Panc1 (cell line): Measurements from ENCODE around the gene KRAS. TPM values are rescaled to one million over a fixed set of nuclear protein-coding genes. Genes with fewer than 3 reads are reported as not detected.

Source experiments
- ATAC-seq: fragments of 200-7000 bp; cut with Tn5 transposase; 2 replicates; pipeline ENCODE4 v1.9.1; 2020; ENCODE audit warnings: mild to moderate bottlenecking, moderate library complexity
- Bru-seq: library from RNA; stranded (reverse); fragments of 400-500 nt; gene quantifications from one replicate; lab custom pipeline; 2021; lab: Mats Ljungman, UMichigan
- BruChase-seq, 2 experiments: library from RNA; stranded (reverse); fragments of 400-500 nt; gene quantifications; one replicate each; lab custom pipeline; 2021; lab: Mats Ljungman, UMichigan
- BruUV-seq: library from RNA; stranded (reverse); fragments of 400-500 nt; replicated peaks from 2 replicates; lab custom pipeline; 2021; lab: Mats Ljungman, UMichigan
- CTCF ChIA-PET: fragments of 300-600 bp; sonication (Branson Sonifier 250); formaldehyde crosslinking; loops from one replicate; lab custom pipeline; 2022; ENCODE audit warnings: antibody characterized with exemption; lab: Charles Lee
- POLR2A ChIA-PET: fragments of 300-600 bp; sonication (Branson Sonifier 250); formaldehyde crosslinking; loops from one replicate; lab custom pipeline; 2022; ENCODE audit warnings: antibody characterized with exemption; lab: Charles Lee
- DNase-seq: peaks from one replicate; pipeline ENCODE4 v3.0.0-alpha.2; 2010; ENCODE audit warnings: low read depth, low spot score
- H3K27ac ChIP-seq: 2 replicates; pipeline ENCODE4 v1.5.1; 2011; ENCODE audit warnings: mild to moderate bottlenecking, low read length, inconsistent platforms
- H3K27me3 ChIP-seq: fragments of 200-500 bp; sonication (Bioruptor generic); 2 replicates; pipeline ENCODE4 v1.6.0; 2014; ENCODE audit warnings: low read length, inconsistent platforms; ENCODE audit not compliant: control insufficient read depth, insufficient read depth
- H3K36me3 ChIP-seq: fragments of 200-500 bp; sonication (Bioruptor generic); 2 replicates; pipeline ENCODE4 v1.5.1; 2014; ENCODE audit warnings: inconsistent platforms, mild to moderate bottlenecking, low read length, moderate library complexity; ENCODE audit not compliant: control insufficient read depth, insufficient read depth
- H3K4me1 ChIP-seq: 2 replicates; pipeline ENCODE4 v1.5.1; 2011; ENCODE audit warnings: inconsistent platforms, mild to moderate bottlenecking, low read length, moderate library complexity; ENCODE audit not compliant: control insufficient read depth, insufficient read depth
- H3K4me3 ChIP-seq, 2 experiments: 2 replicates each; pipeline ENCODE4 v1.5.1; 2011 to 2012; ENCODE audit warnings: low read depth in 2 of 2, low read length in 2 of 2, mild to moderate bottlenecking in 2 of 2, inconsistent platforms in 1 of 2, moderate library complexity in 1 of 2
- H3K9me3 ChIP-seq: fragments of 200-500 bp; sonication (Bioruptor generic); 2 replicates; pipeline ENCODE4 v1.5.1; 2014; ENCODE audit warnings: low read depth, mild to moderate bottlenecking, inconsistent platforms, low read length, moderate library complexity; ENCODE audit not compliant: control insufficient read depth, insufficient read depth
- POLR2AphosphoS5 ChIP-seq: IDR thresholded peaks from 2 replicates; pipeline ENCODE4 v1.6.1; 2012; ENCODE audit warnings: mild to moderate bottlenecking, low read depth, low read length, moderate library complexity
- REST ChIP-seq, 2 experiments: IDR thresholded peaks; 2 replicates each; pipeline ENCODE4 v1.6.1; 2011 to 2012; ENCODE audit warnings: low read depth in 2 of 2, control low read depth in 1 of 2, low read length in 1 of 2, mild to moderate bottlenecking in 1 of 2, moderate library complexity in 1 of 2; ENCODE audit not compliant: insufficient read depth in 1 of 2
- SIN3A ChIP-seq: IDR thresholded peaks from 2 replicates; pipeline ENCODE4 v1.6.1; 2012; ENCODE audit warnings: low read depth, mild to moderate bottlenecking, low read length, moderate library complexity, borderline replicate concordance; ENCODE audit not compliant: insufficient read depth
- TCF7L2 ChIP-seq: IDR thresholded peaks from 2 replicates; pipeline ENCODE4 v1.6.1; 2011; ENCODE audit warnings: mild to moderate bottlenecking, low read depth, low read length, inconsistent platforms
- in situ Hi-C: cut with HindIII; loops from 2 replicates; pipeline ENCODE4 v1.10.0; 2016; ENCODE audit warnings: low sequenced_read_pairs, low pct_unique_long_range_greater_than_20kb
- intact Hi-C: fragments of 100-400 bp; cut with micrococcal nuclease; formaldehyde crosslinking; loops from one replicate; pipeline ENCODE4 v1.10.0; 2022; ENCODE audit not compliant: unreplicated experiment
- long read RNA-seq: library from polyadenylated mRNA; unstranded; transcript quantifications from one replicate; pipeline ENCODE4 v2.0.0, GENCODE V29; 2021; ENCODE audit not compliant: unreplicated experiment
- polyA plus RNA-seq: library from polyadenylated mRNA; unstranded; fragments of >200 nt; gene quantifications from one replicate; pipeline ENCODE4 v1.2.1, GENCODE V29; 2012; ENCODE audit warnings: missing spikeins; ENCODE audit not compliant: insufficient read length
- total RNA-seq: library from RNA; stranded (reverse); gene quantifications from one replicate; pipeline ENCODE4 v1.2.1, GENCODE V29; 2021; ENCODE audit not compliant: unreplicated experiment
- TF ChIP-seq, protein P1 (sequence below): fragments of 450-650 bp; IDR thresholded peaks from 2 replicates; pipeline ENCODE4 v1.5.1; 2017; ENCODE audit warnings: mild to moderate bottlenecking

Gene KRAS
- total RNA-seq = 33.1 TPM
- 12.1 TPM for polyA plus RNA-seq
- Bru-seq, nascent RNA = percentile 88 among the genes with signal in this experiment
- percentile 91 among the genes with signal in this experiment for BruChase-seq, experiment 1, labeled RNA remaining after a 2-hour chase
- BruChase-seq, experiment 2, labeled RNA remaining after a 6-hour chase = percentile 93 among the genes with signal in this experiment
- long read RNA-seq, full-length matches to known transcripts = 34 of 55 reads
- long read RNA-seq, partial matches to known transcripts = 2 of 55 reads
- long read RNA-seq, other reads (novel, unspliced or antisense) = 19 of 55 reads

DNA sequence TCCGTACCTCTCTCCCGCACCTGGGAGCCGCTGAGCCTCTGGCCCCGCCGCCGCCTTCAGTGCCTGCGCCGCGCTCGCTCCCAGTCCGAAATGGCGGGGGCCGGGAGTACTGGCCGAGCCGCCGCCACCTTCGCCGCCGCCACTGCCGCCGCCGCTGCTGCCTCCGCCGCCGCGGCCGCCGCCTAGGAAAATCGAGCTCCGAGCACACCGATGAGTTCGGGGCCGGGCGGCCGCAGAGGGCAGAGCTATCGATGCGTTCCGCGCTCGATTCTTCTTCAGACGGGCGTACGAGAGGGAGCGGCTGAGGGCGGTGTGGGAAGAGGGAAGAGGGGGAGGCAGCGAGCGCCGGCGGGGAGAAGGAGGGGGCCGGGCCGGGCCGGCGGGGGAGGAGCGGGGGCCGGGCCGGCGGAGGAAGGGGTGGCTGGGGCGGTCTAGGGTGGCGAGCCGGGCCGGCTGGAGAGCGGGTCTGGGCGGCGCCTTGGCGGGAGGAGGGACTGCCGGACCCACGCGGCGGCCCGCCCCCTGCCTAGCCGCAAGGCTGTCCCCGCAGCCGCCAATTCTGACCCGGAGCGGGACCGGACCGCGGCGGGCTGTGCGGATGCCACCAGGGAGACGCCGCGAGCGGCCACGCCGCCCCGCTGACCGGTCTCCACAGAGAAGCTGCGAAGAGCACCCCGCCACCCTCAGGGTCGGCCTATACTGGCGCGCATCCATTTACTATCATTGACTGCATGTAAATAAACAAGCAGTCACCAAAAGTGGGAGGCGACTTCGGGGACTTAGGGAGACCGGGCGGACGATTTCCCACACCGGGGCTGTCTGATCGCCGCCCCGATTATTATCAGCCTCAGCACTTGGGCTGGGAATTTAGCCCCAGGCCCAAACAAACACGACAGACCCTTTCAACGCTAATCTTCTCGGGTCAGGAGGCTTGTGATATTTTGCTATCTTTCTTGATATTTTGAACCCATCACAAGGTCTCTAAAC lies at the start of gene KRAS:
TSS of gene KRAS (minus strand) at position 186 of the 987 bp plus-strand sequence.
- DNase-seq (peak; percentile 78), ATAC-seq (peak; percentile 98)
- intact Hi-C loops = no loop called here
- Histone ChIP-seq H3K9me3 (no peaks in the 10 kb centered on the region), H3K4me1 (peaks cover 9% of the 10 kb centered on the region), H3K27me3 (peaks cover 6% of the 10 kb centered on the region; the same call in 1 of the 2 replicates), H3K4me3 (peak within 1 kb of the TSS; percentile 65 to 80), H3K27ac (peak within 1 kb of the TSS; percentile 67), H3K36me3 (peaks cover 2% of the 10 kb centered on the region; the same call in 1 of the 2 replicates)
- CTCF ChIA-PET = interaction anchor here (0.6 kb wide), 1 partner anchor 107 kb away, joined by 3 read pairs; no protein-coding TSS in a partner anchor
- TF ChIP-seq REST (IDR thresholded peaks at IDR 0.05; ENCODE audit: insufficient read depth in 1 of 2, low read depth in 2 of 2, low read length in 1 of 2) (0 out of 4 replicates have a peak, but pooled peaks of 1 of the 2 experiments have one; percentile 4), TCF7L2 (0 out of 2 replicates have a peak, but pooled peaks have one; percentile 18), POLR2AphosphoS5 (peak; percentile 73; the same call in 1 of the 2 replicates), SIN3A (peak; percentile 83; the same call in 1 of the 2 replicates)
- TF ChIP-seq, protein P1, sequence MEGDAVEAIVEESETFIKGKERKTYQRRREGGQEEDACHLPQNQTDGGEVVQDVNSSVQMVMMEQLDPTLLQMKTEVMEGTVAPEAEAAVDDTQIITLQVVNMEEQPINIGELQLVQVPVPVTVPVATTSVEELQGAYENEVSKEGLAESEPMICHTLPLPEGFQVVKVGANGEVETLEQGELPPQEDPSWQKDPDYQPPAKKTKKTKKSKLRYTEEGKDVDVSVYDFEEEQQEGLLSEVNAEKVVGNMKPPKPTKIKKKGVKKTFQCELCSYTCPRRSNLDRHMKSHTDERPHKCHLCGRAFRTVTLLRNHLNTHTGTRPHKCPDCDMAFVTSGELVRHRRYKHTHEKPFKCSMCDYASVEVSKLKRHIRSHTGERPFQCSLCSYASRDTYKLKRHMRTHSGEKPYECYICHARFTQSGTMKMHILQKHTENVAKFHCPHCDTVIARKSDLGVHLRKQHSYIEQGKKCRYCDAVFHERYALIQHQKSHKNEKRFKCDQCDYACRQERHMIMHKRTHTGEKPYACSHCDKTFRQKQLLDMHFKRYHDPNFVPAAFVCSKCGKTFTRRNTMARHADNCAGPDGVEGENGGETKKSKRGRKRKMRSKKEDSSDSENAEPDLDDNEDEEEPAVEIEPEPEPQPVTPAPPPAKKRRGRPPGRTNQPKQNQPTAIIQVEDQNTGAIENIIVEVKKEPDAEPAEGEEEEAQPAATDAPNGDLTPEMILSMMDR = no peak
- POLR2A ChIA-PET = interaction anchor here (0.6 to 1.2 kb wide), 5 partner anchors 22 to 1984 kb away, joined by 3 to 7 read pairs (median 6); no protein-coding TSS in a partner anchor
- BruUV-seq = no TSS peak
- in situ Hi-C loops = no loop called here

DNA sequence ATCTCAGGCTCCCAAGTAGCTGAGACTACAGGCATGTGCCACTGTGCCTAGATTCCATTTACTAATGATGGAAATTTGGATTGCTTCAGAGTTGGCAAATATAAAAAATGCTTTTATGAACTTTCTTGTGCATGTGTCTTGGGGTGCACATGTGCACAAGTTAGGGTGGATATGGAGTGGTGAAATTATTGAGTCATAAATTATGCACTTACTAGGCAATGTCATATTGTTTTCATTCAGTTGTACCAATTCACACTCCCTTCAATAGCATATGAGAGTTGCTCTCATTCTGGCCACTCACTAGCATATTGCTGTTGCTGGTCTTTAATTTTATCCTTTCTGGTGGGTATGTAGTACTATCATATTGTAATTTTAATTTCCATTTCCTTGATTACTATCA lies 45.7 kb upstream of the KRAS start:
- Histone ChIP-seq H3K27me3 (peaks cover 12% of the 10 kb centered on the region; the same call in 1 of the 2 replicates), H3K4me3 (no peak overlapping the region), H3K36me3 (no peaks in the 10 kb centered on the region), H3K9me3 (no peaks in the 10 kb centered on the region), H3K4me1 (no peaks in the 10 kb centered on the region), H3K27ac (no peak overlapping the region)
- in situ Hi-C loops = no loop called here
- ChIA-PET POLR2A (no interaction called here), CTCF (no interaction called here)
- no peak for TF ChIP-seq REST (IDR thresholded peaks at IDR 0.05; ENCODE audit: insufficient read depth in 1 of 2, low read depth in 2 of 2, low read length in 1 of 2)
- no peak for DNase-seq
- ATAC-seq = no peak
- no TSS peak for BruUV-seq
- intact Hi-C loops = no loop called here
